Ascending aorta (tissue), 2 donors: ENCODE results near the gene PCDHGA1. TPM values are rescaled to one million over a fixed set of nuclear protein-coding genes. Genes with fewer than 3 reads are reported as not detected.
"Not testable (repeated sequence)": the region's sequence is repeated elsewhere in the genome, so short reads cannot be mapped to it uniquely, and the experiment has no call there.

Experiments used
- DNase-seq, 2 donors: peaks; one replicate each; pipeline ENCODE4 v3.0.0-alpha.2; 2019; ENCODE audit warnings: low spot score in 2 of 2
- H3K27ac ChIP-seq, 2 donors: fragments of 200-600 bp; sonication (generic); one replicate each; pipeline ENCODE4 v1.5.1; 2016 to 2017; ENCODE audit warnings: mild to moderate bottlenecking in 1 of 2
- H3K27me3 ChIP-seq: fragments of 200-600 bp; sonication (generic); one replicate; pipeline ENCODE4 v1.5.1; 2017
- H3K36me3 ChIP-seq, 2 donors: fragments of 200-600 bp; sonication (generic); one replicate each; pipeline ENCODE4 v1.5.1; 2016
- H3K4me1 ChIP-seq, 2 donors: fragments of 200-600 bp; sonication (generic); one replicate each; pipeline ENCODE4 v1.5.1; 2016 to 2017; ENCODE audit warnings: mild to moderate bottlenecking in 1 of 2
- H3K4me3 ChIP-seq, 2 donors: fragments of 200-600 bp; sonication (generic); one replicate each; pipeline ENCODE4 v1.5.1; 2016 to 2017; ENCODE audit warnings: mild to moderate bottlenecking in 1 of 2
- H3K9me3 ChIP-seq, 2 donors: fragments of 200-600 bp; sonication (generic); one replicate each; pipeline ENCODE4 v1.5.1; 2016
- intact Hi-C: fragments of 100-400 bp; cut with DNase I; formaldehyde crosslinking; loops from one replicate; pipeline ENCODE4 v1.15.1; 2023
- total RNA-seq: library from RNA; depleted of rRNA; stranded (reverse); fragments of >200 nt; gene quantifications from one replicate; pipeline ENCODE4 v1.1.0, GENCODE V29; 2016
- TF ChIP-seq, protein P1 (sequence below), 3 experiments: fragments of 200-600 bp in 2 of 3; fragments of 450-650 bp in 1 of 3; sonication (generic) in 2 of 3; IDR thresholded peaks; one replicate each; pipeline ENCODE4 v1.5.1; 2016 to 2019; ENCODE audit warnings: antibody characterized with exemption in 3 of 3, mild to moderate bottlenecking in 1 of 3, moderate library complexity in 1 of 3

Gene PCDHGA1
- total RNA-seq, 1 donor from 2014 or later, result not detected

DNA sequence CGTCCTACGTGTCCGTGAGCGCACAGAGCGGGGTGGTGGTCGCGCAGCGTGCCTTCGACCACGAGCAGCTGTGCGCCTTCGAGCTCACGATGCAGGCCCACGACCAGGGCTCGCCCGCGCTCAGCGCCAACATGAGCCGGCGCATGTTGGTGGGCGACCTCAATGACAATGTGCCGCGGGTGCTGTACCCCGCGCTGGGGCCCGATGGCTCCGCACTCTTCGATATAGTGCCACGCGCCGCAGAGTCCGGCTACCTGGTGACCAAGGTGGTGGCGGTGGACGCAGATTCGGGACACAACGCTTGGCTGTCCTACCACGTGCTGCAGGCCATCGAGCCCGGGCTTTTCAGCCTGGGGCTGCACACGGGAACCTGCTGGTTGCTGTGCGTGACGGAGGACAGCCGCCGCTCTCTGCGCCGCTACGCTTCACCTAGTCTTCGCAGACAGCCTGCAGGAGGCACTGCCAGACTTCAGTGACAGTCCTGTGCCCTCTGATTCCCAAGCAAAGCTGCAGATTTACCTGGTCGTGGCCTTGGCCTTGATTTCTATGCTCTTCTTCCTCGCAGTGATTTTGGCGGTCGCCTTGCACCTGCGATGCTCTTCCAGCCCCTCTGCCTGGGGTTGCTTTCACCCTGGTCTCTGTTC lies 97.6 kb downstream of the PCDHGA1 start:
- Histone ChIP-seq H3K4me3 (peak overlapping the region in 1 of 2 donors; percentile 35), H3K9me3 (peaks cover 97 to 100% of the 10 kb centered on the region in 2 donors), H3K27me3 (no peaks in the 10 kb centered on the region), H3K36me3 (peaks cover 0 to 3% of the 10 kb centered on the region in 2 donors), H3K4me1 (no peaks in the 10 kb centered on the region), H3K27ac (no peak overlapping the region)
- TF ChIP-seq, protein P1, sequence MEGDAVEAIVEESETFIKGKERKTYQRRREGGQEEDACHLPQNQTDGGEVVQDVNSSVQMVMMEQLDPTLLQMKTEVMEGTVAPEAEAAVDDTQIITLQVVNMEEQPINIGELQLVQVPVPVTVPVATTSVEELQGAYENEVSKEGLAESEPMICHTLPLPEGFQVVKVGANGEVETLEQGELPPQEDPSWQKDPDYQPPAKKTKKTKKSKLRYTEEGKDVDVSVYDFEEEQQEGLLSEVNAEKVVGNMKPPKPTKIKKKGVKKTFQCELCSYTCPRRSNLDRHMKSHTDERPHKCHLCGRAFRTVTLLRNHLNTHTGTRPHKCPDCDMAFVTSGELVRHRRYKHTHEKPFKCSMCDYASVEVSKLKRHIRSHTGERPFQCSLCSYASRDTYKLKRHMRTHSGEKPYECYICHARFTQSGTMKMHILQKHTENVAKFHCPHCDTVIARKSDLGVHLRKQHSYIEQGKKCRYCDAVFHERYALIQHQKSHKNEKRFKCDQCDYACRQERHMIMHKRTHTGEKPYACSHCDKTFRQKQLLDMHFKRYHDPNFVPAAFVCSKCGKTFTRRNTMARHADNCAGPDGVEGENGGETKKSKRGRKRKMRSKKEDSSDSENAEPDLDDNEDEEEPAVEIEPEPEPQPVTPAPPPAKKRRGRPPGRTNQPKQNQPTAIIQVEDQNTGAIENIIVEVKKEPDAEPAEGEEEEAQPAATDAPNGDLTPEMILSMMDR (IDR thresholded peaks at IDR 0.05), result no peak
- DNase-seq, result no peak
- intact Hi-C loops, result no loop called here

DNA sequence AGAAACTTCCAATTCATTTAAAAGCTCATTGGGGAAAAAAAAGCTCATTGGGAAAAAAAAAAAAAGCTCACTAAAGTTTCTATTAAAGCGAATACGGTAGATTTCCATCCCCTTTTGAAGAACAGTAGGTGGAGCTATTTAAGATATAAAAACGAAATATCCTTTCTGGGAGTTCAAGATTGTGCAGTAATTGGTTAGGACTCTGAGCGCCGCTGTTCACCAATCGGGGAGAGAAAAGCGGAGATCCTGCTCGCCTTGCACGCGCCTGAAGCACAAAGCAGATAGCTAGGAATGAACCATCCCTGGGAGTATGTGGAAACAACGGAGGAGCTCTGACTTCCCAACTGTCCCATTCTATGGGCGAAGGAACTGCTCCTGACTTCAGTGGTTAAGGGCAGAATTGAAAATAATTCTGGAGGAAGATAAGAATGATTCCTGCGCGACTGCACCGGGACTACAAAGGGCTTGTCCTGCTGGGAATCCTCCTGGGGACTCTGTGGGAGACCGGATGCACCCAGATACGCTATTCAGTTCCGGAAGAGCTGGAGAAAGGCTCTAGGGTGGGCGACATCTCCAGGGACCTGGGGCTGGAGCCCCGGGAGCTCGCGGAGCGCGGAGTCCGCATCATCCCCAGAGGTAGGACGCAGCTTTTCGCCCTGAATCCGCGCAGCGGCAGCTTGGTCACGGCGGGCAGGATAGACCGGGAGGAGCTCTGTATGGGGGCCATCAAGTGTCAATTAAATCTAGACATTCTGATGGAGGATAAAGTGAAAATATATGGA lies 100.2 kb downstream of the PCDHGA1 start, which contains the start of gene PCDHGA12:
PCDHGA12 (plus strand) TSS at position 176 of the 782 bp plus-strand sequence; CDS start at position 429, 253 bp downstream.
- intact Hi-C loops, result no loop called here
- H3K27ac ChIP-seq, result no peak within 1 kb of the TSS
- peaks cover 0 to 3% of the 10 kb centered on the region in 2 donors for H3K36me3 ChIP-seq
- no peak for DNase-seq
- H3K4me3 ChIP-seq, result peak within 1 kb of the TSS; percentile 39 to 50
- no peaks in the 10 kb centered on the region for H3K4me1 ChIP-seq
- H3K27me3 ChIP-seq, result no peaks in the 10 kb centered on the region
- TF ChIP-seq, protein P1 (IDR thresholded peaks at IDR 0.05), result peak in 2 of 3 experiments; percentile 4 to 27
- H3K9me3 ChIP-seq, result peaks cover 96 to 100% of the 10 kb centered on the region in 2 donors

GRCh38 chr5:141431286-141431685 lies 101.0 kb downstream of the PCDHGA1 start:
- Histone ChIP-seq H3K27me3 (no peaks in the 10 kb centered on the region), H3K4me1 (no peaks in the 10 kb centered on the region)
- intact Hi-C loops, result no loop called here

DNA sequence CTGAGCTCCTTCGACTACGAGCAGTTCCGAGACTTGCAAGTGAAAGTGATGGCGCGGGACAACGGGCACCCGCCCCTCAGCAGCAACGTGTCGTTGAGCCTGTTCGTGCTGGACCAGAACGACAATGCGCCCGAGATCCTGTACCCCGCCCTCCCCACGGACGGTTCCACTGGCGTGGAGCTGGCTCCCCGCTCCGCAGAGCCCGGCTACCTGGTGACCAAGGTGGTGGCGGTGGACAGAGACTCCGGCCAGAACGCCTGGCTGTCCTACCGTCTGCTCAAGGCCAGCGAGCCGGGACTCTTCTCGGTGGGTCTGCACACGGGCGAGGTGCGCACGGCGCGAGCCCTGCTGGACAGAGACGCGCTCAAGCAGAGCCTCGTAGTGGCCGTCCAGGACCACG lies 102.0 kb downstream of the PCDHGA1 start:
- H3K27ac ChIP-seq, H3K36me3 ChIP-seq, DNase-seq, intact Hi-C loops, H3K27me3 ChIP-seq, H3K4me1 ChIP-seq: not testable (repeated sequence)
- Histone ChIP-seq H3K9me3 (peaks cover 92 to 100% of the 10 kb centered on the region in 2 donors), H3K4me3 (peak overlapping the region in 1 of 2 donors; percentile 50)

More at GRCh38 chr5:141431286-141431685, 101.0 kb downstream of the PCDHGA1 start:
- TF ChIP-seq, protein P1 (IDR thresholded peaks at IDR 0.05), result no peak
- H3K4me3 ChIP-seq, result peak overlapping the region; percentile 39 to 50
- peaks cover 92 to 100% of the 10 kb centered on the region in 2 donors for H3K9me3 ChIP-seq
- no peak for DNase-seq
- no peaks in the 10 kb centered on the region for H3K36me3 ChIP-seq
- no peak overlapping the region for H3K27ac ChIP-seq

DNA sequence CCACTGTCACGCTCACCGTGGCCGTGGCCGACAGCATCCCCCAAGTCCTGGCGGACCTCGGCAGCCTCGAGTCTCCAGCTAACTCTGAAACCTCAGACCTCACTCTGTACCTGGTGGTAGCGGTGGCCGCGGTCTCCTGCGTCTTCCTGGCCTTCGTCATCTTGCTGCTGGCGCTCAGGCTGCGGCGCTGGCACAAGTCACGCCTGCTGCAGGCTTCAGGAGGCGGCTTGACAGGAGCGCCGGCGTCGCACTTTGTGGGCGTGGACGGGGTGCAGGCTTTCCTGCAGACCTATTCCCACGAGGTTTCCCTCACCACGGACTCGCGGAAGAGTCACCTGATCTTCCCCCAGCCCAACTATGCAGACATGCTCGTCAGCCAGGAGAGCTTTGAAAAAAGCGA lies 102.4 kb downstream of the PCDHGA1 start:
- intact Hi-C loops, H3K36me3 ChIP-seq, H3K4me1 ChIP-seq, H3K4me3 ChIP-seq, H3K27me3 ChIP-seq, H3K27ac ChIP-seq, DNase-seq: not testable (repeated sequence)
- peaks cover 92 to 100% of the 10 kb centered on the region in 2 donors for H3K9me3 ChIP-seq

DNA sequence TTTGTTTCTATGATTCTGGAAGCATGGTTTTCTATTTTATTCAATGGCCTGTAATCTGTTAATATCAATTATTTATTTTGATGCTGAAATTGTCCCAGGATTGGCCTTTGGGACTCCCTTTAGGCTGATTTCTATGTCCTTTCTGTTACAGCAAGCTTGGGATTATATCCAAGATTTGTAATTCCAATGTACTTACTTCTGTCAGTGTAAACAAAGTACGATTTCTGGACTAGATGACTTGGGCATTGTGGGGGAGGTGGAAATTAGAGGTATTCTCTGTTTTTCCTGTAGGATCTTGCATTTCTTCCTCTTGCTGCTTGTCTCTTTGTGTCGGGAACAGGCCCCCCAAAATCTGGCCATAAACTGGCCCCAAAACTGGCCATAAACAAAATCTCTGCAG lies 103.7 kb downstream of the PCDHGA1 start:
- Histone ChIP-seq H3K36me3 (peaks cover 0 to 2% of the 10 kb centered on the region in 2 donors), H3K4me3 (no peak overlapping the region), H3K9me3 (peaks cover 89 to 100% of the 10 kb centered on the region in 2 donors), H3K27me3 (no peaks in the 10 kb centered on the region), H3K27ac (no peak overlapping the region), H3K4me1 (no peaks in the 10 kb centered on the region)
- TF ChIP-seq, protein P1 (IDR thresholded peaks at IDR 0.05), result no peak
- intact Hi-C loops, result no loop called here
- DNase-seq, result no peak
